LNCAP (cell line): ENCODE measurements around the gene ZNF724.

Experiments used
- CTCF ChIP-seq: fragments of 450-650 bp; IDR thresholded peaks from 2 replicates; pipeline ENCODE4 v1.5.1; 2017; ENCODE audit warnings: mild to moderate bottlenecking

ZNF724 gene

GRCh38 chr19:23273590-23274412 is 23.6 kb upstream of the ZNF724 start:
- peak; percentile 30; the same call in 1 of the 2 replicates for TF ChIP-seq CTCF

GRCh38 chr19:23273022-23273589 is 22.9 kb upstream of the ZNF724 start:
- TF ChIP-seq CTCF: no peak

DNA sequence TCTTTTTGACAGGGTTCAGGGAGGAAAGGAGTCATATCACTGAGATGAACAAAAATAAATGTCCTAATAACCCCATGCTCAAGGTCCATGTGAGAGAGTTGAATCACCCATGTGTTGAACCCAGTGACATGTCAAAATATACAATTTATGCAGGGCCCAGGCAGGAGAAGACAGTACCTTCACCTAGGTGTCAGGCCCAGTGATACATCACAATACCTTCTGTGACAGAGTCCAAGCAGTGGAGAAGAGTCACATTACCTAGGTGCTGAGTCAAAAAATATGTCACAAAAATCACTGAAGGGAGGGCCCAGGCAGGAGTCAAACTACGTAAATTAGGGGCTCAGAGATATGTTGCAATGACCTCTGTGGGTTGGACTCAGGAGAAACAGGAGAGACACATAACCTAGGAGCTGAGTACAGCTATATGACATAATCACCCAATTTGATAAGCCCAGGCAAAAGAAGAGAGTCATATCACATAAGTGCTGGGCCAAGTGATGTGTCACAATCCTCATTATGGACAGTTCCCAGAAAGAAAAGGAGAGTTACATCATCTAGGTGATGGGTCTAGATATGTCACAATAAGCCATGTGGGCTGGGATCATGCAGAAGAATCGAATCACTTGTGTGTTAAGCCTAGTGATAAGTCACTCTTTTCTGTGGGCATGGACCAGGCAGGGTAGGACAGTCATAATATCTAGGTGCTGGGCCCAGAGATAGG is 13.8 kb upstream of the ZNF724 start:
- TF ChIP-seq CTCF: no peak

GRCh38 chr19:23263396-23263795 is 13.2 kb upstream of the ZNF724 start:
- no peak for TF ChIP-seq CTCF

- TF ChIP-seq CTCF: no peak
Measured at GRCh38 chr19:23262920-23263319, 12.7 kb upstream of the ZNF724 start.

DNA sequence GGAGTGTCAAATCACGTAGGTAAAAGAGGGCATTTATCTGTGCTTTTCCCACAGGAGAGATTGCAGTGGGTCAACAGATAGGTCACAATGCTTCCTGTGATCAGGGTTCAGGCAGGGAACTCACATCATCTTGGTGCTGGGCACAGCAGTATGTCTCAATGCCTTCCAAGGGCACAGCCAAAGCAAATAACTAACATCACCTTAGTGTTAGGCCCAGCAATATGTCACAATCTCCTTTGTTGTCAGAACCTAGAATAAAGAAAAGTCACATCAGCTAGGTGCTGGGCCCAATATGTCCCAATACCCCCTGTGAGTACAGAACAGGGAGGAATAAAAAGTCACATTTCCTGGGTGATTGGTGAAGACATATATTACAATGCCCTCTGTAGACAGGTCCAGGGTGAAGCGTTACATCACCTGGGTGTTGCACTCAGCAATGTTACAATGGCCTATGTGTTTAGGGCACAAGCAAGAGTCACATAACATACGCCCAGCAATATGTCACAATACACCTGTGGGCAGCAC is 11.4 kb upstream of the ZNF724 start:
- TF ChIP-seq CTCF: no peak

DNA sequence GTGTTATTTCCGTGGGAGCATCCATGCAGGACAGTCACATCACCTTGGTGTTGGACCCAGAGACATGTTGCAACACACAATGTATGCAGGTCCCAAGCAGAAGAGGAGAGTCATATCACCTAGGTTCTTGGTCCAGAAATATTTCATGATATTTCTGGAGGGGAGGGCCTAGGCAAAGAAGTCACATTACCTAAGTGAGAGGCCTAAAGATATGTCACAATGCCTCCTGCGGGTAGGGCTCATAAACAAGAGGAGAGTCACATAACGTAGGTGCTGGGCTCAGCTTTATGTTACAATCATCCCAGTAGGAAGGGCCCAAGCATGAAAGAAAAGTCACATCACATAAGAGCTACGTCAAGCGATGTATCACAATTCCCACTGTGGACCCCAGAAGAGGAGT is 10.8 kb upstream of the ZNF724 start:
- TF ChIP-seq CTCF: no peak
